A549 (cell line): Measurements from ENCODE around the gene SSNA1. TPM values are rescaled to one million over a fixed set of nuclear protein-coding genes. Genes with fewer than 3 reads are reported as not detected.

ENCODE experiments used
- ATAC-seq, 2 experiments: fragments of 200-7000 bp in 1 of 2; fragments of >200 bp in 1 of 2; cut with Nextera tagmentation in 1 of 2; cut with Tn5 transposase in 1 of 2; 3 replicates each; pipeline versions ENCODE4 v1.8.0 to v1.9.1; 2018 to 2020; ENCODE audit warnings: mild to moderate bottlenecking in 1 of 2, moderate library complexity in 1 of 2
- CTCF ChIA-PET: fragments of 300-600 bp; sonication (Branson Sonifier 250); formaldehyde crosslinking; extraction: SDS; loops from one replicate; lab custom pipeline; 2021; ENCODE audit warnings: antibody characterized with exemption, inconsistent platforms; lab: Yijun Ruan, JAX
- POLR2A ChIA-PET: fragments of 350-600 bp; formaldehyde crosslinking; extraction: SDS; loops from one replicate; lab custom pipeline; 2021; ENCODE audit warnings: antibody characterized with exemption, inconsistent platforms; lab: Yijun Ruan, JAX
- DNase-seq, 2 experiments: peaks; one replicate each; pipeline versions ENCODE4 v3.0.0 to v3.0.0-alpha.2; 2011 to 2016; ENCODE audit warnings: low read depth in 1 of 2, low spot score in 1 of 2
- FAIRE-seq: peaks from 2 replicates; lab custom pipeline; 2011; peaks lifted over from hg19 to GRCh38; lab: Jason Lieb, UNC
- H3K27ac ChIP-seq, 2 experiments: fragments of >200 bp; sonication (Bioruptor Twin); formaldehyde crosslinking; 3 replicates each; pipeline ENCODE4 v1.5.1; 2016 to 2017
- H3K4me1 ChIP-seq: fragments of >200 bp; sonication (Bioruptor Twin); formaldehyde crosslinking; 3 replicates; pipeline ENCODE4 v1.6.1; 2016
- H3K4me2 ChIP-seq: fragments of >200 bp; sonication (Bioruptor Twin); formaldehyde crosslinking; 3 replicates; pipeline ENCODE4 v1.6.1; 2016
- H3K4me3 ChIP-seq: fragments of >200 bp; sonication (Bioruptor Twin); formaldehyde crosslinking; 3 replicates; pipeline ENCODE4 v1.5.1; 2016
- H3K9me3 ChIP-seq: fragments of >200 bp; sonication (Bioruptor Twin); formaldehyde crosslinking; 3 replicates; pipeline ENCODE4 v1.6.1; 2016
- CBX2 ChIP-seq: fragments of 200-600 bp; sonication (generic); IDR thresholded peaks from 2 replicates; pipeline ENCODE4 v1.6.1; 2016; ENCODE audit warnings: low read depth, mild to moderate bottlenecking, borderline replicate concordance
- CBX8 ChIP-seq: fragments of 200-600 bp; sonication (generic); IDR thresholded peaks from 2 replicates; pipeline ENCODE4 v1.6.1; 2016
- CTCF ChIP-seq: fragments of >200 bp; sonication (Bioruptor Twin); formaldehyde crosslinking; IDR thresholded peaks from 3 replicates; pipeline ENCODE4 v1.5.1; 2016
- E2F6 ChIP-seq: IDR thresholded peaks from 2 replicates; pipeline ENCODE4 v1.6.1; 2012; ENCODE audit warnings: low read depth, borderline replicate concordance
- EHMT2 ChIP-seq: fragments of 200-600 bp; sonication (generic); IDR thresholded peaks from 2 replicates; pipeline ENCODE4 v1.6.1; 2016; ENCODE audit warnings: antibody characterized with exemption, low read depth, mild to moderate bottlenecking, moderate library complexity
- ELK1 ChIP-seq: fragments of 150-350 bp; IDR thresholded peaks from 2 replicates; pipeline ENCODE4 v1.6.1; 2014; ENCODE audit warnings: low read depth, mild to moderate bottlenecking, low read length
- ESRRA ChIP-seq: fragments of 150-350 bp; IDR thresholded peaks from 2 replicates; pipeline ENCODE4 v1.6.1; 2014; ENCODE audit warnings: mild to moderate bottlenecking, low read length, borderline replicate concordance
- FOSB ChIP-seq: fragments of 250-450 bp; sonication (Bioruptor Pico); IDR thresholded peaks from 2 replicates; pipeline ENCODE4 v1.5.0; 2020; ENCODE audit warnings: mild to moderate bottlenecking, moderate library complexity
- FOXS1 ChIP-seq: fragments of 250-450 bp; sonication (Bioruptor Pico); IDR thresholded peaks from 2 replicates; pipeline ENCODE4 v1.5.0; 2020; ENCODE audit warnings: mild to moderate bottlenecking, moderate library complexity
- GATA3 ChIP-seq: IDR thresholded peaks from 2 replicates; pipeline ENCODE4 v1.6.1; 2012; ENCODE audit warnings: borderline replicate concordance
- HDAC2 ChIP-seq: fragments of 200-600 bp; sonication (generic); IDR thresholded peaks from 2 replicates; pipeline ENCODE4 v1.6.1; 2016
- HES2 ChIP-seq: fragments of >200 bp; sonication (Bioruptor Twin); formaldehyde crosslinking; IDR thresholded peaks from 2 replicates; pipeline ENCODE4 v1.6.1; 2016
- JUN ChIP-seq, 2 experiments: fragments of >200 bp; sonication (Bioruptor Twin); formaldehyde crosslinking; IDR thresholded peaks; 2 replicates in 1 of 2; 3 replicates in 1 of 2; pipeline ENCODE4 v1.6.1; 2016 to 2017
- KDM1A ChIP-seq: fragments of 200-600 bp; sonication (generic); IDR thresholded peaks from 2 replicates; pipeline ENCODE4 v1.6.1; 2016; ENCODE audit warnings: low read depth, mild to moderate bottlenecking
- KDM5A ChIP-seq: fragments of 200-600 bp; sonication (generic); IDR thresholded peaks from 2 replicates; pipeline ENCODE4 v1.6.1; 2016; ENCODE audit warnings: antibody characterized with exemption, mild to moderate bottlenecking
- MAFK ChIP-seq: fragments of 450-650 bp; IDR thresholded peaks from 2 replicates; pipeline ENCODE4 v1.6.1; 2014; ENCODE audit not compliant: partially characterized antibody
- RAD21 ChIP-seq, 2 experiments: fragments of >200 bp in 1 of 2; sonication (Bioruptor Twin) in 1 of 2; formaldehyde crosslinking in 1 of 2; IDR thresholded peaks in 1 of 2; conservative IDR thresholded peaks in 1 of 2; 2 replicates in 1 of 2; 3 replicates in 1 of 2; pipeline ENCODE4 v1.6.1; 2012 to 2018; ENCODE audit warnings: inconsistent platforms in 1 of 2
- RARB ChIP-seq: fragments of 250-450 bp; sonication (Bioruptor Pico); IDR thresholded peaks from 2 replicates; pipeline ENCODE4 v1.8.0; 2021; ENCODE audit warnings: mild to moderate bottlenecking, moderate library complexity
- RCOR1 ChIP-seq: fragments of 150-350 bp; IDR thresholded peaks from 2 replicates; pipeline ENCODE4 v1.6.1; 2014; ENCODE audit warnings: antibody characterized with exemption, low read length, low read depth
- RFX5 ChIP-seq: fragments of 450-650 bp; IDR thresholded peaks from 2 replicates; pipeline ENCODE4 v1.7.1; 2014; ENCODE audit warnings: antibody characterized with exemption, mild to moderate bottlenecking, moderate library complexity
- RNF2 ChIP-seq: fragments of 200-600 bp; sonication (generic); IDR thresholded peaks from 2 replicates; pipeline ENCODE4 v1.6.1; 2016; ENCODE audit warnings: low read depth, mild to moderate bottlenecking, antibody characterized with exemption, moderate library complexity, borderline replicate concordance
- SMC3 ChIP-seq: fragments of >200 bp; sonication (Bioruptor Twin); formaldehyde crosslinking; IDR thresholded peaks from 3 replicates; pipeline ENCODE4 v1.6.1; 2018; ENCODE audit warnings: inconsistent platforms
- SREBF2 ChIP-seq: fragments of 450-650 bp; IDR thresholded peaks from 2 replicates; pipeline ENCODE4 v1.6.1; 2014; ENCODE audit warnings: mild to moderate bottlenecking, moderate library complexity
- TFCP2L1 ChIP-seq: fragments of 250-450 bp; sonication (Bioruptor Pico); IDR thresholded peaks from 2 replicates; pipeline ENCODE4 v1.5.0; 2021; ENCODE audit warnings: mild to moderate bottlenecking
- TP53 ChIP-seq: fragments of 250-450 bp; sonication (Bioruptor Pico); IDR thresholded peaks from 2 replicates; pipeline ENCODE4 v1.5.0; 2021; ENCODE audit warnings: mild to moderate bottlenecking, moderate library complexity
- USF2 ChIP-seq: fragments of 450-650 bp; IDR thresholded peaks from 2 replicates; pipeline ENCODE4 v1.6.1; 2014; ENCODE audit warnings: antibody characterized with exemption
- ZFP36 ChIP-seq: fragments of 450-650 bp; IDR thresholded peaks from 2 replicates; pipeline ENCODE4 v1.6.1; 2014; ENCODE audit warnings: borderline replicate concordance; ENCODE audit not compliant: partially characterized antibody
- WGBS: methylation state at CpG from one replicate; pipeline ENCODE4 v1.1.6; 2017; ENCODE audit errors: missing lambda C conversion rate; 5-methylcytosine and 5-hydroxymethylcytosine counted together
- polyA plus RNA-seq, 4 experiments: library from polyadenylated mRNA; depleted of rRNA in 3 of 4; stranded (reverse); fragments of >200 nt; fragmentation: RNase III in 1 of 4; extraction: RNeasy Plus Mini Kit Qiagen cat#74134 plus additional on column Dnase treatment in 1 of 4; gene quantifications; 2 replicates in 3 of 4; 3 replicates in 1 of 4; pipeline ENCODE4 v1.2.3, GENCODE V29; 2011 to 2017

Gene SSNA1
- polyA plus RNA-seq, 2 of the 4 experiments (the other 2 are of a cell fraction) = 54.1 to 102 TPM

GRCh38 chr9:137147091-137147792 is 41.2 kb upstream of the SSNA1 start:
- H3K9me3 ChIP-seq = no peaks in the 10 kb centered on the region
- WGBS = 84% methylated on average over 20 of the region's 26 CpGs
- TF ChIP-seq RARB (CRISPR knock-in tag) = no peak
- no peak for TF ChIP-seq RAD21 (conservative IDR thresholded peaks at IDR 0.05 in 1 of 2, IDR thresholded peaks at IDR 0.05 in 1 of 2)
- TF ChIP-seq SMC3 = no peak
- TF ChIP-seq USF2 = no peak
- TF ChIP-seq HES2 = no peak
- TF ChIP-seq FOXS1 = no peak
- no peak for TF ChIP-seq CBX2
- no peak for TF ChIP-seq ELK1
- no peak for TF ChIP-seq ZFP36
- no peak for TF ChIP-seq GATA3
- no peak for TF ChIP-seq RCOR1
- TF ChIP-seq EHMT2 = no peak
- no peak for TF ChIP-seq SREBF2
- TF ChIP-seq ESRRA = no peak
- TF ChIP-seq KDM5A = no peak
- TF ChIP-seq KDM1A = no peak
- TF ChIP-seq JUN (IDR thresholded peaks at IDR 0.05) = no peak
- TF ChIP-seq TFCP2L1 (CRISPR knock-in tag) = no peak
- TF ChIP-seq MAFK = no peak
- TF ChIP-seq, all 56 proteins: peak for 0
- Histone ChIP-seq H3K4me3 (no peak overlapping the region), H3K27ac (no peak overlapping the region), H3K4me2 (no peak overlapping the region), H3K4me1 (peaks cover 23% of the 10 kb centered on the region; the same call in 1 of the 3 replicates)
- FAIRE-seq (no peak), ATAC-seq (no peak), DNase-seq (no peak)
- ChIA-PET POLR2A (no interaction called here), CTCF (interaction anchor here (1.4 kb wide), 1 partner anchor 29 kb away, joined by 5 read pairs; no protein-coding TSS in a partner anchor)

- WGBS = 61% methylated on average over 21 of the region's 24 CpGs
Observed at GRCh38 chr9:137147793-137148160, 40.7 kb upstream of the SSNA1 start.

More at GRCh38 chr9:137147793-137148160, 40.7 kb upstream of the SSNA1 start:
- DNase-seq (no peak), FAIRE-seq (no peak), ATAC-seq (no peak)
- no peak overlapping the region for H3K4me2 ChIP-seq
- TF ChIP-seq FOSB (no peak), TP53 (CRISPR knock-in tag) (no peak), HDAC2 (no peak), RNF2 (no peak), RFX5 (no peak), E2F6 (no peak), ELK1 (no peak), FOXS1 (no peak), JUN (IDR thresholded peaks at IDR 0.05) (no peak), CBX8 (no peak), CTCF (no peak), ZFP36 (no peak)
- no peak overlapping the region for H3K4me3 ChIP-seq
- no peaks in the 10 kb centered on the region for H3K9me3 ChIP-seq
- H3K27ac ChIP-seq = no peak overlapping the region
- ChIA-PET CTCF (no interaction called here), POLR2A (no interaction called here)
- peaks cover 24% of the 10 kb centered on the region; the same call in 1 of the 3 replicates for H3K4me1 ChIP-seq
